Anterior cingulate cortex (tissue), 58 donors: Measurements from ENCODE around the gene SCCPDH.
"Not testable (repeated sequence)": the region's sequence is repeated elsewhere in the genome, so short reads cannot be mapped to it uniquely, and the experiment has no call there.

Experiments
- DNase-seq, 58 donors: peaks; one replicate each; lab custom pipeline; 2025; lab: John Stamatoyannopoulos, UW

Gene SCCPDH

GRCh38 chr1:246724016-246724730, at the start of gene SCCPDH:
SCCPDH (plus strand) TSS chr1:246724409; CDS start chr1:246724423, 14 bp downstream.
- peak in 57 of 58 donors; percentile 29 to 82 (median 67) for DNase-seq

- DNase-seq: no peak
Measured at GRCh38 chr1:246677842-246678241, 46.4 kb upstream of the SCCPDH start.

GRCh38 chr1:246678816-246679793, 45.1 kb upstream of the SCCPDH start:
- peak in 17 of 58 donors; percentile 10 to 59 (median 30) for DNase-seq

GRCh38 chr1:246679794-246680177, 44.4 kb upstream of the SCCPDH start:
- no peak for DNase-seq

GRCh38 chr1:246680190-246680589, 44.0 kb upstream of the SCCPDH start:
- no peak for DNase-seq

GRCh38 chr1:246680696-246681130, 43.5 kb upstream of the SCCPDH start:
- DNase-seq: peak in 10 of 58 donors; percentile 9 to 67 (median 32)

- DNase-seq: no peak
Measured at GRCh38 chr1:246681900-246682895, 42.0 kb upstream of the SCCPDH start.

GRCh38 chr1:246683521-246683920, 40.7 kb upstream of the SCCPDH start:
- DNase-seq: no peak

- DNase-seq: no peak
Measured at GRCh38 chr1:246687002-246687401, 37.2 kb upstream of the SCCPDH start.

GRCh38 chr1:246689409-246690008, 34.7 kb upstream of the SCCPDH start:
- peak in 43 of 58 donors; percentile 6 to 81 (median 35) for DNase-seq

- no peak for DNase-seq
Measured at GRCh38 chr1:246690100-246690499, 34.1 kb upstream of the SCCPDH start.

GRCh38 chr1:246691622-246692495, 32.4 kb upstream of the SCCPDH start:
- DNase-seq: peak in 12 of 58 donors; percentile 10 to 75 (median 31)

GRCh38 chr1:246694213-246694895, 29.9 kb upstream of the SCCPDH start:
- DNase-seq: not testable (repeated sequence)

GRCh38 chr1:246695136-246695535, 29.1 kb upstream of the SCCPDH start:
- no peak for DNase-seq

- DNase-seq: no peak
Measured at GRCh38 chr1:246695666-246696065, 28.5 kb upstream of the SCCPDH start.

- DNase-seq: no peak
Measured at GRCh38 chr1:246698466-246699094, 25.6 kb upstream of the SCCPDH start.

- DNase-seq: peak in 52 of 58 donors; percentile 6 to 85 (median 54)
Measured at GRCh38 chr1:246699095-246699735, 25.0 kb upstream of the SCCPDH start.
